GM10266 (cell line): ENCODE results near the gene OGFOD3.

Experiments used
- DNase-seq: peaks from one replicate; pipeline ENCODE4 v3.0.0; 2012; ENCODE audit errors: extremely low spot score
- TF ChIP-seq, protein P1 (sequence below): IDR thresholded peaks from 2 replicates; pipeline ENCODE4 v1.5.1; 2012; ENCODE audit warnings: mild to moderate bottlenecking, low read depth; ENCODE audit not compliant: control insufficient read depth, insufficient read depth; ENCODE audit errors: missing control alignments

OGFOD3 gene

DNA sequence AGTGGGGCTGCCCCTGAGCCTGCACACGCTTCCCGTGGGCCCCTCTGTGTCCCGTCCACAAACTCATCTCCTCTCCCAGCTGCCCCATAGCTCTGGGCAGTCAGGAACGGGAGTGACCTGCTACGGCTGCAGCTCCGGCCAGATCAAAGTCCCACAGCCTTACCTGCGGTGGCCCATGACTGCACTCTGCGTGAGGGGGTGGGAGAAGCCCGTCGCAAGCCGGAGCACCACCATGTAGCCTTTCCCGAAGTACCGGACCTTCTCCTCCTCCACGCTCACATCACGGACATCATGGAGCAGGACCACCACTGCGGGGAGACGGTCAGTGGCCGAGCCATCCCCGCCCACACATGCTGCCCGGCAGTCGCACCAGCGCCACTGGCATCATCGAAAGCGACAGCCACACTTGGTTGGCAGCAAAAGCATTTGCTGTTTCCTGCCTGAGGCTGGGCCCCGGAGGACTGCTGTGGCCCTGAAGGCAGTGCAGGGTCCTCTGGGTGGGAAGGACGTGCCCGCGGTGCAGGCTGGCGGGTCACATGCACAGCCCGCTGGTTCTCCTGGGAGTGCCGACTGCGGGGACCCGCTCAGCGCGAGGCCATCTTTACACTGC, 26.0 kb upstream of the OGFOD3 start:
- TF ChIP-seq, protein P1, sequence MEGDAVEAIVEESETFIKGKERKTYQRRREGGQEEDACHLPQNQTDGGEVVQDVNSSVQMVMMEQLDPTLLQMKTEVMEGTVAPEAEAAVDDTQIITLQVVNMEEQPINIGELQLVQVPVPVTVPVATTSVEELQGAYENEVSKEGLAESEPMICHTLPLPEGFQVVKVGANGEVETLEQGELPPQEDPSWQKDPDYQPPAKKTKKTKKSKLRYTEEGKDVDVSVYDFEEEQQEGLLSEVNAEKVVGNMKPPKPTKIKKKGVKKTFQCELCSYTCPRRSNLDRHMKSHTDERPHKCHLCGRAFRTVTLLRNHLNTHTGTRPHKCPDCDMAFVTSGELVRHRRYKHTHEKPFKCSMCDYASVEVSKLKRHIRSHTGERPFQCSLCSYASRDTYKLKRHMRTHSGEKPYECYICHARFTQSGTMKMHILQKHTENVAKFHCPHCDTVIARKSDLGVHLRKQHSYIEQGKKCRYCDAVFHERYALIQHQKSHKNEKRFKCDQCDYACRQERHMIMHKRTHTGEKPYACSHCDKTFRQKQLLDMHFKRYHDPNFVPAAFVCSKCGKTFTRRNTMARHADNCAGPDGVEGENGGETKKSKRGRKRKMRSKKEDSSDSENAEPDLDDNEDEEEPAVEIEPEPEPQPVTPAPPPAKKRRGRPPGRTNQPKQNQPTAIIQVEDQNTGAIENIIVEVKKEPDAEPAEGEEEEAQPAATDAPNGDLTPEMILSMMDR = no peak
- DNase-seq = no peak

DNA sequence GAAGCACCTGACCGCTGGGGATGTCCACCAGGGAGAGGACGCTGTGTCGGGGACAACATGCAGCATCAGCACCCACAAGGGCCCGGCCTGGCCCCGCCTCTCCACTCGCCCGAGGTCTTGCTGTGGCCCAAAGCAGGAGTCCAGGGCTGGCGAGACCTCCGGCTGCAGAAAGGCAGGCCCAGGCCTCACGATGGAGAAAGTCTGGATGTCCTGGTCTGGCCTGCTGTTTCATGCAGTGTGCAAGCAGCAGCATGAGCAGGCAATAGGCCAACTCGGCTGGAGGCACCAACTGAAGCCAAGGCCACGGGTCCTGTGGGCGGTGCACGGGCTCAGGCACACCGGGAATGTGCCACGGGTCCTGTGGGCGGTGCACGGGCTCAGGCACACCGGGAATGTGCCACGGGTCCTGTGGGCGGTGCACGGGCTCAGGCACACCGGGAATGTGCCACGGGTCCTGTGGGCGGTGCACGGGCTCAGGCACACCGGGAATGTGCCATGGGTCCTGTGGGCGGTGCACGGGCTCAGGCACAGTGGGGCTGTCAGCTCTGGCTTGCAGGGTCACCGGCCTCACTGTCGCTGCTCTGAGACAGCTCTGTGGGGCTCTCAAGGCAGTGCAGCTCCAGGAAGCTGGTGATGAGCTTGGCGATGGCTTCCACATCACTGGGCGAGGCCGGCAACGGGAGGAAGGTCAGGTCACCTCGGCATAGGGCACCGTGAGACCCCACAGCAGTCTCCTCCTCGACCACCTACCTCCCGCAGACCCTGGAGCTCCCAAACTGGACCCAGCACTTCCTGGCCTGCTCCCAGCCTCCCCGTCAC, 25.3 kb upstream of the OGFOD3 start:
- DNase-seq = no peak
- TF ChIP-seq, protein P1 = no peak

DNA sequence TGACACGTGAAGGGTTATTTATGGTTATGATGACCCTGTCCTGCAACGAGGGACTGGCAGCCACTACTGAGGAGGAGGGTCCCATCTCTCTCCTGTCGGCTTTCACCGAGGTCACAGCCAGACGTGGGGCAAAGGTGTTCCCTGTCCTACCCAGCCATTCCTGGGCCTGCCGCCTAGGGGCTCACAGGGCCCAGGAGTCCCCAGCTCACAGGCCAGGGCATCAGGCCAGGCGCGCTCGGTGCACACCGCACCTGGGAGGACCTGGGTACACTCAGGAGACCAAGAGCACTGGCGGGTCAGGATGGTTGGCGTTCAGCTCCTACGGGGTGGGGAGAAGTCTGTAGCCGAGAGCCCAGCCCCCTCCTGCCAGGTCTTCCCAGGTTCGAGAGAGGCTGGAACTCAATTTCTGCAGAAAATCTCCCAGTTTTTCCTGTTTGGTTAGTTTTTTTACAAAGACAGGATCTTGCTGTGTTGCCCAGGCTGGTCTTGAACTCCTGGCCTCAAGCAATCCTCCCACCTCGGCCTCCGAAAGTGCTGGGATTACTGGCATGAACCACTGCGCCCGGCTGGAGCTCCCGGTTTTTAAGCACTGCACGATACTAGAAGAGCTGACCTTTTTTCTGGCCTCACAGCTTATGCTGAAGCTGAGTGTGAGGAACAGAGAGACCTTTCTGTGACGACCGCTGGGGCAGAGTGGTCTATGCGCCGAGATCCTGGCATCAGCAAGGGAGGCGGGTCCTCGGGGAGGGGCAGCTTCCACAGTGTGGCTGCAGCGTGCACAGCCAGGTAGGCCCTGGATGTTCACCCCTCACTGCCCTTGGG, 24.5 kb upstream of the OGFOD3 start:
- no peak for DNase-seq
- TF ChIP-seq, protein P1 = no peak

DNA sequence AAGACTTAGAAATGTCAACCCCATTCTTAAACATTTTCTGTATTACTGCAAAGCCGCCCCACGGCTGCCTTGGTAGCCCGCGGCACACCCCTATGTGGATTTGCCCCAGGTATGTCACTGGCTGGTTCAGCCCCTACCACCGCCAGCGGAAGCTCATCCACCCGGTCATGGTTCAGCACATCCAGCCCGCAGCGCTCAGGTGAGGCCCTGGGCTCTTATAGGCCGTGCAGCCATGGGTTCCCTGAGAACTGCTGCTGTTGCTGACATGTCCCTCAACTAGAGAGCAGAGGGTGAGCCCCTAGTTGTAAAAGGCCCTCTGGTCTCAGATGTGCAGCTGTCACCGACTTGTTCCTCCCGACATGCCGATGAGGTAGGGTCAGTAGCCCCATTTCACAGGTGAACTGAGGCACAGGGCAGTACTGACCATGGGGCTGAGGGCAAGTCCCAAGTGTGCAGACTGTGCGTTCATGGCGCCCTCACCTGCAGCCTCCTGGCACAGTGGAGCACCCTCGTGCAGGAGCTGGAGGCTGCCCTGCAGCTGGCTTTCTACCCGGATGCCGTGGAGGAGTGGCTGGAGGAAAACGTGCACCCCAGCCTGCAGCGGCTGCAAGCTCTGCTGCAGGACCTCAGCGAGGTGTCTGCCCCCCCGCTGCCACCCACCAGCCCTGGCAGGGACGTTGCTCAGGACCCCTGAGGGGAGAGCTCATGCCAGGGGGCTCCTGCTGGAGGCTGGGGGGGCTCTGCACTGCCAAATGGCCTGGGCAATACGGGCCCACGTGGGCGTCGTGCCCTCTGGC, 23.5 kb upstream of the OGFOD3 start:
- no peak for DNase-seq
- TF ChIP-seq, protein P1 = no peak

DNA sequence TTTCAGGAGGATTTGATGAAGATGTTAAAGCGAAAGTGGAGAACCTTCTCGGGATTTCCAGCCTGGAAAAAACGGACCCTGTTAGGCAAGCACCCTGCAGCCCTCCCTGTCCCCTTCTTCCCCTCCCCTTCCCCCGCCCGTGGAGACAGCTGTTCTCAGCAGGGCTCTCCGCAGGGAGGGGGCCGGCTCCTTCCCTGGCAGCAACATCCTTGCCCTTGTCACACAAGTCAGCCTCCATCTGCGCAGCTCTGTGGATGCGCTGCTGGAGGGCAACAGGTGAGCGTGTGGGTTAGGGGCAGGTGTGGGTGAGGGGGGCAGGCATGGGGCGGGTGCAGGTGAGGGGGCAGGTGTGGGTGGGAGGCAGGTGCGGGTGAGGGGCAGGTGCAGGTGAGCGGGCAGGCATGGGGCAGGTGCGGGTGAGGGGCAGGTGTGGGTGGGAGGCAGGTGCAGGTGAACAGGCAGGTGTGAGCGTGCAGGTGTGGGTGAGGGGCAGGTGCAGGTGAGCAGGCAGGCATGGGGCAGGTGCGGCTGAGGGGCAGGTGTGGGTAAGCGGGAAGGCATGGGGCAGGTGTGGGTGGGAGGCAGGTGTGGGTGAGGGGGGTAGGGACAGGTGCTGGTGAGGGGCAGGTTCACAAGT, 22.7 kb upstream of the OGFOD3 start:
- TF ChIP-seq, protein P1 = no peak
- DNase-seq = peak; percentile 40

DNA sequence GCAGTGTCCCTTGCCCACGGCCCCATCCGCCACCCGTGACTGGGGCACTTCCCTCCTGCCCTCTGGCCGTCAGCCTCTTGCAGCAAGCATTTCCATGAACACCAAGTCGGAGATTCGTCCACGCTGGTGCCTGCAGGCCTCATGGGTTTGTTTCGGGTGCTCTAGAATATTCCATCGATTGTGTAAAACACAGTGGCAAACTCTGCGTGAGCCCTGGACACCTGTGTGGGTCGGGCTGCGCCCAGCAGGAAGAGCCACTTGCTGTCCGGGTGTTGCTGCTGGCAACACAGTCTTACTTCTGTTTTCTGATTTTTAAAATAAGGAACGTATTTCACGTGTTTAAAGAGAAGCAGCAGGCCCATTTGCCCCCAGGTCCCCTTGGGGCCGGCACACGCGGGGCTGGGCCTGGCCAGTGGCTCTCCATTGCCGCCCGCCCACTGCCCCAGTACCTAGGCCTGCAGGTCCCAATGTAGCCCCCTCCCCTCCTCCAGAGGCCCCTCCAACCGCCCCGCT, 22.1 kb upstream of the OGFOD3 start:
- DNase-seq = peak; percentile 55
- TF ChIP-seq, protein P1 = no peak
